A549 (cell line): ENCODE data around the gene PRKD1. TPM values are rescaled to one million over a fixed set of nuclear protein-coding genes. Genes with fewer than 3 reads are reported as not detected.

ENCODE experiments used
- ATAC-seq, 2 experiments: fragments of 200-7000 bp in 1 of 2; fragments of >200 bp in 1 of 2; cut with Nextera tagmentation in 1 of 2; cut with Tn5 transposase in 1 of 2; 3 replicates each; pipeline versions ENCODE4 v1.8.0 to v1.9.1; 2018 to 2020; ENCODE audit warnings: mild to moderate bottlenecking in 1 of 2, moderate library complexity in 1 of 2
- CTCF ChIA-PET: fragments of 300-600 bp; sonication (Branson Sonifier 250); formaldehyde crosslinking; extraction: SDS; loops from one replicate; lab custom pipeline; 2021; ENCODE audit warnings: antibody characterized with exemption, inconsistent platforms; lab: Yijun Ruan, JAX
- POLR2A ChIA-PET: fragments of 350-600 bp; formaldehyde crosslinking; extraction: SDS; loops from one replicate; lab custom pipeline; 2021; ENCODE audit warnings: antibody characterized with exemption, inconsistent platforms; lab: Yijun Ruan, JAX
- DNase-seq, 2 experiments: peaks; one replicate each; pipeline versions ENCODE4 v3.0.0 to v3.0.0-alpha.2; 2011 to 2016; ENCODE audit warnings: low read depth in 1 of 2, low spot score in 1 of 2
- FAIRE-seq: peaks from 2 replicates; lab custom pipeline; 2011; peaks lifted over from hg19 to GRCh38; lab: Jason Lieb, UNC
- H3K27ac ChIP-seq, 2 experiments: fragments of >200 bp; sonication (Bioruptor Twin); formaldehyde crosslinking; 3 replicates each; pipeline ENCODE4 v1.5.1; 2016 to 2017
- H3K4me1 ChIP-seq: fragments of >200 bp; sonication (Bioruptor Twin); formaldehyde crosslinking; 3 replicates; pipeline ENCODE4 v1.6.1; 2016
- H3K4me2 ChIP-seq: fragments of >200 bp; sonication (Bioruptor Twin); formaldehyde crosslinking; 3 replicates; pipeline ENCODE4 v1.6.1; 2016
- H3K4me3 ChIP-seq: fragments of >200 bp; sonication (Bioruptor Twin); formaldehyde crosslinking; 3 replicates; pipeline ENCODE4 v1.5.1; 2016
- H3K9me3 ChIP-seq: fragments of >200 bp; sonication (Bioruptor Twin); formaldehyde crosslinking; 3 replicates; pipeline ENCODE4 v1.6.1; 2016
- BCL3 ChIP-seq: fragments of >200 bp; sonication (Bioruptor Twin); formaldehyde crosslinking; IDR thresholded peaks from 3 replicates; pipeline ENCODE4 v1.6.1; 2016
- BHLHE40 ChIP-seq: IDR thresholded peaks from 2 replicates; pipeline ENCODE4 v1.6.1; 2012; ENCODE audit warnings: low read depth, low read length, inconsistent platforms
- CBX2 ChIP-seq: fragments of 200-600 bp; sonication (generic); IDR thresholded peaks from 2 replicates; pipeline ENCODE4 v1.6.1; 2016; ENCODE audit warnings: low read depth, mild to moderate bottlenecking, borderline replicate concordance
- CBX8 ChIP-seq: fragments of 200-600 bp; sonication (generic); IDR thresholded peaks from 2 replicates; pipeline ENCODE4 v1.6.1; 2016
- CEBPB ChIP-seq, 2 experiments: fragments of >200 bp in 1 of 2; sonication (Bioruptor Twin) in 1 of 2; formaldehyde crosslinking in 1 of 2; IDR thresholded peaks; 2 replicates each; pipeline ENCODE4 v1.6.1; 2012 to 2016
- CTCF ChIP-seq: fragments of >200 bp; sonication (Bioruptor Twin); formaldehyde crosslinking; IDR thresholded peaks from 3 replicates; pipeline ENCODE4 v1.5.1; 2016
- E2F6 ChIP-seq: IDR thresholded peaks from 2 replicates; pipeline ENCODE4 v1.6.1; 2012; ENCODE audit warnings: low read depth, borderline replicate concordance
- ESRRA ChIP-seq: fragments of 150-350 bp; IDR thresholded peaks from 2 replicates; pipeline ENCODE4 v1.6.1; 2014; ENCODE audit warnings: mild to moderate bottlenecking, low read length, borderline replicate concordance
- FOSL2 ChIP-seq, 2 experiments: fragments of 450-650 bp in 1 of 2; fragments of >200 bp in 1 of 2; sonication (Bioruptor Twin) in 1 of 2; formaldehyde crosslinking; IDR thresholded peaks; 2 replicates each; pipeline versions ENCODE4 v1.5.0 to v1.6.1; 2016 to 2020; ENCODE audit warnings: mild to moderate bottlenecking in 1 of 2, moderate library complexity in 1 of 2
- HOXA7 ChIP-seq: fragments of 250-450 bp; sonication (Bioruptor Pico); IDR thresholded peaks from 2 replicates; pipeline ENCODE4 v1.5.0; 2020; ENCODE audit warnings: mild to moderate bottlenecking, moderate library complexity
- HOXB5 ChIP-seq: fragments of 250-450 bp; sonication (Bioruptor Pico); IDR thresholded peaks from 2 replicates; pipeline ENCODE4 v1.5.0; 2020; ENCODE audit warnings: mild to moderate bottlenecking, moderate library complexity
- JUN ChIP-seq, 2 experiments: fragments of >200 bp; sonication (Bioruptor Twin); formaldehyde crosslinking; IDR thresholded peaks; 2 replicates in 1 of 2; 3 replicates in 1 of 2; pipeline ENCODE4 v1.6.1; 2016 to 2017
- JUNB ChIP-seq: fragments of >200 bp; sonication (Bioruptor Twin); formaldehyde crosslinking; IDR thresholded peaks from 2 replicates; pipeline ENCODE4 v1.6.1; 2016
- KDM5A ChIP-seq: fragments of 200-600 bp; sonication (generic); IDR thresholded peaks from 2 replicates; pipeline ENCODE4 v1.6.1; 2016; ENCODE audit warnings: antibody characterized with exemption, mild to moderate bottlenecking
- MAFK ChIP-seq: fragments of 450-650 bp; IDR thresholded peaks from 2 replicates; pipeline ENCODE4 v1.6.1; 2014; ENCODE audit not compliant: partially characterized antibody
- NFE2L2 ChIP-seq: fragments of 150-350 bp; conservative IDR thresholded peaks from 2 replicates; pipeline ENCODE4 v1.6.1; 2014; ENCODE audit warnings: low read length
- NPAS2 ChIP-seq: fragments of 250-450 bp; sonication (Bioruptor Pico); IDR thresholded peaks from 2 replicates; pipeline ENCODE4 v1.8.0; 2022; ENCODE audit warnings: mild to moderate bottlenecking, moderate library complexity, borderline replicate concordance
- POLR2A ChIP-seq: IDR thresholded peaks from 2 replicates; pipeline ENCODE4 v1.6.1; 2012; ENCODE audit warnings: mild to moderate bottlenecking, low read length
- RAD21 ChIP-seq, 2 experiments: fragments of >200 bp in 1 of 2; sonication (Bioruptor Twin) in 1 of 2; formaldehyde crosslinking in 1 of 2; IDR thresholded peaks in 1 of 2; conservative IDR thresholded peaks in 1 of 2; 2 replicates in 1 of 2; 3 replicates in 1 of 2; pipeline ENCODE4 v1.6.1; 2012 to 2018; ENCODE audit warnings: inconsistent platforms in 1 of 2
- RFX5 ChIP-seq: fragments of 450-650 bp; IDR thresholded peaks from 2 replicates; pipeline ENCODE4 v1.7.1; 2014; ENCODE audit warnings: antibody characterized with exemption, mild to moderate bottlenecking, moderate library complexity
- RNF2 ChIP-seq: fragments of 200-600 bp; sonication (generic); IDR thresholded peaks from 2 replicates; pipeline ENCODE4 v1.6.1; 2016; ENCODE audit warnings: low read depth, mild to moderate bottlenecking, antibody characterized with exemption, moderate library complexity, borderline replicate concordance
- TFCP2L1 ChIP-seq: fragments of 250-450 bp; sonication (Bioruptor Pico); IDR thresholded peaks from 2 replicates; pipeline ENCODE4 v1.5.0; 2021; ENCODE audit warnings: mild to moderate bottlenecking
- TP53 ChIP-seq: fragments of 250-450 bp; sonication (Bioruptor Pico); IDR thresholded peaks from 2 replicates; pipeline ENCODE4 v1.5.0; 2021; ENCODE audit warnings: mild to moderate bottlenecking, moderate library complexity
- USF2 ChIP-seq: fragments of 450-650 bp; IDR thresholded peaks from 2 replicates; pipeline ENCODE4 v1.6.1; 2014; ENCODE audit warnings: antibody characterized with exemption
- ZC3H11A ChIP-seq: fragments of 450-650 bp; IDR thresholded peaks from 2 replicates; pipeline ENCODE4 v1.6.1; 2014; ENCODE audit warnings: antibody characterized with exemption, mild to moderate bottlenecking
- ZNF302 ChIP-seq: fragments of 250-450 bp; sonication (Bioruptor Pico); IDR thresholded peaks from 2 replicates; pipeline ENCODE4 v1.9.0; 2021; ENCODE audit warnings: inconsistent platforms, mild to moderate bottlenecking, moderate library complexity
- WGBS: methylation state at CpG from one replicate; pipeline ENCODE4 v1.1.6; 2017; ENCODE audit errors: missing lambda C conversion rate; 5-methylcytosine and 5-hydroxymethylcytosine counted together
- polyA plus RNA-seq, 4 experiments: library from polyadenylated mRNA; depleted of rRNA in 3 of 4; stranded (reverse); fragments of >200 nt; fragmentation: RNase III in 1 of 4; extraction: RNeasy Plus Mini Kit Qiagen cat#74134 plus additional on column Dnase treatment in 1 of 4; gene quantifications; 2 replicates in 3 of 4; 3 replicates in 1 of 4; pipeline ENCODE4 v1.2.3, GENCODE V29; 2011 to 2017
- TF ChIP-seq, protein P1 (sequence below): fragments of 250-450 bp; sonication (Bioruptor Pico); IDR thresholded peaks from 2 replicates; pipeline ENCODE4 v1.5.0; 2021; ENCODE audit warnings: mild to moderate bottlenecking, moderate library complexity, borderline replicate concordance

PRKD1 gene
- polyA plus RNA-seq, 2 of the 4 experiments (the other 2 are of a cell fraction), result 3.0 to 7.8 TPM

DNA sequence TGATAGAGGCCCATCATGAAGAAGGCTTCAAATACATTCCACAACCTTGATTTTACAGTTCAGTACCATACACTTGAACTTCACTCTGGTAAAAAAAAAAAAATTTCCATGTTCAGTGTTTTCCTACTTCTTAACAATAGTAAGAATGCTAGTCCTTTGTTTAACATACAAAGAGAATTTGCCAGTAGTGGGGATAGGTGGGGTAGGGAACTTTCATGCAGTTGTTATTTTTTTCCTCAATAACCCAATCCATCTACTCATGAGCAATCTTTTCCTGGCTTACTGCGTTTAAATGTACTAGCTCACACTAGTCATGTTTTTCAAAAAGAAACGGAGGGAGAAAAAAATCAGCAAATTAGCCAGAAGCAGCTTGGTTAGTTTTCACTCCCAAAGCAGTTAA, 206.1 kb downstream of the PRKD1 start:
- Histone ChIP-seq H3K27ac (no peak overlapping the region), H3K4me1 (peaks cover 25% of the 10 kb centered on the region), H3K4me3 (no peak overlapping the region), H3K4me2 (no peak overlapping the region), H3K9me3 (no peaks in the 10 kb centered on the region)
- no peak for FAIRE-seq
- WGBS, result 54% methylated on average over 2 of the region's 2 CpGs
- ChIA-PET POLR2A (no interaction called here), CTCF (no interaction called here)
- no peak for ATAC-seq
- no peak for DNase-seq
- TF ChIP-seq KDM5A (no peak), NPAS2 (no peak), TFCP2L1 (no peak), RNF2 (no peak), JUN (IDR thresholded peaks at IDR 0.05) (no peak), POLR2A (no peak), ESRRA (no peak), RAD21 (conservative IDR thresholded peaks at IDR 0.05 in 1 of 2, IDR thresholded peaks at IDR 0.05 in 1 of 2) (no peak), RFX5 (no peak), BCL3 (no peak), HOXB5 (no peak), MAFK (no peak), TP53 (no peak), CBX2 (no peak), FOSL2 (IDR thresholded peaks at IDR 0.05) (no peak), FOSL2 (CRISPR knock-in tag; IDR thresholded peaks at IDR 0.05) (no peak)
- TF ChIP-seq, all 56 proteins: peak for 0

- TF ChIP-seq ZNF302 (CRISPR knock-in tag) (no peak), JUNB (no peak), CBX8 (no peak), CEBPB (IDR thresholded peaks at IDR 0.05) (no peak), BHLHE40 (no peak), NFE2L2 (no peak), RAD21 (conservative IDR thresholded peaks at IDR 0.05 in 1 of 2, IDR thresholded peaks at IDR 0.05 in 1 of 2) (no peak), CTCF (no peak), USF2 (no peak), BCL3 (no peak), POLR2A (no peak), ZC3H11A (no peak), HOXA7 (no peak), E2F6 (no peak)
- TF ChIP-seq, protein P1, sequence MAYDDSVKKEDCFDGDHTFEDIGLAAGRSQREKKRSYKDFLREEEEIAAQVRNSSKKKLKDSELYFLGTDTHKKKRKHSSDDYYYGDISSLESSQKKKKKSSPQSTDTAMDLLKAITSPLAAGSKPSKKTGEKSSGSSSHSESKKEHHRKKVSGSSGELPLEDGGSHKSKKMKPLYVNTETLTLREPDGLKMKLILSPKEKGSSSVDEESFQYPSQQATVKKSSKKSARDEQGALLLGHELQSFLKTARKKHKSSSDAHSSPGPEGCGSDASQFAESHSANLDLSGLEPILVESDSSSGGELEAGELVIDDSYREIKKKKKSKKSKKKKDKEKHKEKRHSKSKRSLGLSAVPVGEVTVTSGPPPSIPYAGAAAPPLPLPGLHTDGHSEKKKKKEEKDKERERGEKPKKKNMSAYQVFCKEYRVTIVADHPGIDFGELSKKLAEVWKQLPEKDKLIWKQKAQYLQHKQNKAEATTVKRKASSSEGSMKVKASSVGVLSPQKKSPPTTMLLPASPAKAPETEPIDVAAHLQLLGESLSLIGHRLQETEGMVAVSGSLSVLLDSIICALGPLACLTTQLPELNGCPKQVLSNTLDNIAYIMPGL, result no peak
- Histone ChIP-seq H3K4me3 (no peak overlapping the region), H3K4me1 (no peaks in the 10 kb centered on the region), H3K27ac (no peak overlapping the region), H3K9me3 (no peaks in the 10 kb centered on the region), H3K4me2 (no peak overlapping the region)
- DNase-seq (no peak), ATAC-seq (no peak), FAIRE-seq (no peak)
- 56% methylated on average over 5 of the region's 5 CpGs for WGBS
- CTCF ChIA-PET, result no interaction called here
- POLR2A ChIA-PET, result no interaction called here
Observed at GRCh38 chr14:29717901-29718300, 209.7 kb downstream of the PRKD1 start.
